ENCODE results near the gene SURF1. TPM values are rescaled to one million over a fixed set of nuclear protein-coding genes. Genes with fewer than 3 reads are reported as not detected.

The SURF1 gene
- total RNA-seq, 4 donors from 2014 or later: 50.4 to 86.4 (median 69.2) TPM

GRCh38 chr9:133375724-133376654 lies 19.7 kb upstream of the SURF1 start, which contains the start of the genes STKLD1 and SURF4:
TSS of gene STKLD1 (plus strand) at chr9:133376366. CDS start at chr9:133376474, 108 bp downstream.
TSS of gene SURF4 (minus strand) at chr9:133376060. CDS start at chr9:133375969, 91 bp downstream.
- H3K4me1 ChIP-seq: peaks cover 42 to 51% (median 49%) of the 10 kb centered on the region in 4 donors
- TF ChIP-seq POLR2AphosphoS5 (IDR thresholded peaks at IDR 0.05) (peak; percentile 82 to 85), EP300 (IDR thresholded peaks at IDR 0.05) (no peak), CTCF (IDR thresholded peaks at IDR 0.05) (peak in 1 of 3 experiments; percentile 24), POLR2A (IDR thresholded peaks at IDR 0.05; ENCODE audit: low read depth) (peak; percentile 68)
- no peaks in the 10 kb centered on the region for H3K27me3 ChIP-seq
- intact Hi-C loops (cut with DNase I): no loop called here
- no peaks in the 10 kb centered on the region for H3K9me3 ChIP-seq
- DNase-seq (ENCODE audit: extremely low spot score): peak; percentile 98
- peaks cover 0 to 16% (median 10%) of the 10 kb centered on the region in 4 donors for H3K36me3 ChIP-seq
- H3K4me3 ChIP-seq: peak within 1 kb of the TSS; percentile 81 to 98 (median 93)
- H3K27ac ChIP-seq (replicated peaks in 1 of 4): peak within 1 kb of the TSS; percentile 92 to 97 (median 96)
- no CpG with 5 or more reads among the region's 120 CpGs for WGBS

- no peaks in the 10 kb centered on the region for H3K9me3 ChIP-seq
- TF ChIP-seq POLR2AphosphoS5 (IDR thresholded peaks at IDR 0.05) (no peak), CTCF (IDR thresholded peaks at IDR 0.05) (no peak), EP300 (IDR thresholded peaks at IDR 0.05) (no peak), POLR2A (IDR thresholded peaks at IDR 0.05; ENCODE audit: low read depth) (no peak)
- peak overlapping the region; percentile 92 to 97 (median 96) for H3K27ac ChIP-seq (replicated peaks in 1 of 4)
- intact Hi-C loops (cut with DNase I): no loop called here
- H3K4me3 ChIP-seq: peak overlapping the region; percentile 81 to 98 (median 93)
- 2% methylated on average over 3 of the region's 39 CpGs for WGBS
- H3K4me1 ChIP-seq: peaks cover 46 to 58% (median 57%) of the 10 kb centered on the region in 4 donors
- H3K36me3 ChIP-seq: peaks cover 0 to 24% (median 15%) of the 10 kb centered on the region in 4 donors
- no peak for DNase-seq (ENCODE audit: extremely low spot score)
- no peaks in the 10 kb centered on the region for H3K27me3 ChIP-seq
Measured at GRCh38 chr9:133375116-133375723, 18.9 kb upstream of the SURF1 start.

- H3K27ac ChIP-seq (replicated peaks in 1 of 4): peak overlapping the region; percentile 92 to 97 (median 96)
- TF ChIP-seq POLR2AphosphoS5 (IDR thresholded peaks at IDR 0.05) (no peak), EP300 (IDR thresholded peaks at IDR 0.05) (no peak), CTCF (IDR thresholded peaks at IDR 0.05) (no peak), POLR2A (IDR thresholded peaks at IDR 0.05; ENCODE audit: low read depth) (no peak)
- H3K9me3 ChIP-seq: no peaks in the 10 kb centered on the region
- peaks cover 0 to 29% (median 18%) of the 10 kb centered on the region in 4 donors for H3K36me3 ChIP-seq
- H3K4me1 ChIP-seq: peaks cover 50 to 64% (median 62%) of the 10 kb centered on the region in 4 donors
- peak overlapping the region; percentile 81 to 98 (median 93) for H3K4me3 ChIP-seq
- H3K27me3 ChIP-seq: no peaks in the 10 kb centered on the region
- no peak for DNase-seq (ENCODE audit: extremely low spot score)
- 19% methylated on average over 12 of the region's 12 CpGs for WGBS
- intact Hi-C loops (cut with DNase I): no loop called here
Measured at GRCh38 chr9:133374612-133375115, 18.4 kb upstream of the SURF1 start.

- WGBS: 80% methylated on average over 5 of the region's 7 CpGs
- no peak for DNase-seq (ENCODE audit: extremely low spot score)
Measured at GRCh38 chr9:133372144-133372543, 15.9 kb upstream of the SURF1 start.

More at GRCh38 chr9:133372144-133372543, 15.9 kb upstream of the SURF1 start:
- H3K9me3 ChIP-seq: no peaks in the 10 kb centered on the region
- H3K27ac ChIP-seq (replicated peaks in 1 of 4): no peak overlapping the region
- H3K27me3 ChIP-seq: no peaks in the 10 kb centered on the region
- H3K36me3 ChIP-seq: peaks cover under 1 to 33% (median 24%) of the 10 kb centered on the region in 4 donors
- H3K4me3 ChIP-seq: no peak overlapping the region
- intact Hi-C loops (cut with DNase I): no loop called here
- TF ChIP-seq CTCF (IDR thresholded peaks at IDR 0.05) (no peak), EP300 (IDR thresholded peaks at IDR 0.05) (no peak), POLR2A (IDR thresholded peaks at IDR 0.05; ENCODE audit: low read depth) (no peak), POLR2AphosphoS5 (IDR thresholded peaks at IDR 0.05) (no peak)
- peaks cover 68 to 89% (median 85%) of the 10 kb centered on the region in 4 donors for H3K4me1 ChIP-seq

Data from esophagus muscularis mucosa (tissue), 4 donors.